Measurements from ENCODE around the gene SBSN. TPM values are rescaled to one million over a fixed set of nuclear protein-coding genes. Genes with fewer than 3 reads are reported as not detected.

Gene SBSN
- total RNA-seq, 1 donor from 2014 or later = not detected

- TF ChIP-seq CTCF (conservative IDR thresholded peaks at IDR 0.05; ENCODE audit: low read depth, low read length) = no peak
- DNase-seq (ENCODE audit: low read depth) = no peak
- H3K4me3 ChIP-seq (ENCODE audit: low read depth, low read length) = no peak overlapping the region
Observed at GRCh38 chr19:35511337-35511736, 16.8 kb downstream of the SBSN start.

GRCh38 chr19:35510626-35510964 is 17.5 kb downstream of the SBSN start:
- peak overlapping the region; percentile 67 for H3K4me3 ChIP-seq (ENCODE audit: low read depth, low read length)
- DNase-seq (ENCODE audit: low read depth) = no peak

GRCh38 chr19:35509861-35510625 is 18.1 kb downstream of the SBSN start:
- peak overlapping the region; percentile 67 for H3K4me3 ChIP-seq (ENCODE audit: low read depth, low read length)
- peak; percentile 92 for TF ChIP-seq CTCF (conservative IDR thresholded peaks at IDR 0.05; ENCODE audit: low read depth, low read length)
- DNase-seq (ENCODE audit: low read depth) = no peak

More at GRCh38 chr19:35510626-35510964, 17.5 kb downstream of the SBSN start:
- TF ChIP-seq CTCF (conservative IDR thresholded peaks at IDR 0.05; ENCODE audit: low read depth, low read length) = no peak

GRCh38 chr19:35509018-35509652 is 19.0 kb downstream of the SBSN start:
- no peak for TF ChIP-seq CTCF (conservative IDR thresholded peaks at IDR 0.05; ENCODE audit: low read depth, low read length)
- no peak for DNase-seq (ENCODE audit: low read depth)
- peak overlapping the region; percentile 67 for H3K4me3 ChIP-seq (ENCODE audit: low read depth, low read length)

- no peak for TF ChIP-seq CTCF (conservative IDR thresholded peaks at IDR 0.05; ENCODE audit: low read depth, low read length)
- H3K4me3 ChIP-seq (ENCODE audit: low read depth, low read length) = no peak overlapping the region
- no peak for DNase-seq (ENCODE audit: low read depth)
Observed at GRCh38 chr19:35508129-35508528, 20.0 kb downstream of the SBSN start.

GRCh38 chr19:35507561-35507960 is 20.6 kb downstream of the SBSN start:
- no peak for TF ChIP-seq CTCF (conservative IDR thresholded peaks at IDR 0.05; ENCODE audit: low read depth, low read length)
- DNase-seq (ENCODE audit: low read depth) = no peak
- no peak overlapping the region for H3K4me3 ChIP-seq (ENCODE audit: low read depth, low read length)

- no peak for DNase-seq (ENCODE audit: low read depth)
- TF ChIP-seq CTCF (conservative IDR thresholded peaks at IDR 0.05; ENCODE audit: low read depth, low read length) = no peak
- no peak overlapping the region for H3K4me3 ChIP-seq (ENCODE audit: low read depth, low read length)
Observed at GRCh38 chr19:35506011-35506410, 22.1 kb downstream of the SBSN start.
